Right lobe of liver (tissue), 6 donors: ENCODE results near the gene MAP3K7. TPM values are rescaled to one million over a fixed set of nuclear protein-coding genes. Genes with fewer than 3 reads are reported as not detected.
"Not testable (repeated sequence)": the region's sequence is repeated elsewhere in the genome, so short reads cannot be mapped to it uniquely, and the experiment has no call there.

ENCODE experiments used
- ATAC-seq, 4 donors: fragments of 200-7000 bp; cut with Tn5 transposase; one replicate each; pipeline ENCODE4 v1.9.1; 2020; ENCODE audit warnings: mild to moderate bottlenecking in 4 of 4, moderate library complexity in 4 of 4
- DNase-seq, 3 donors: peaks; one replicate each; pipeline ENCODE4 v3.0.0-alpha.2; 2020
- H3K27ac ChIP-seq, 3 donors: fragments of 200-600 bp; one replicate each; pipeline ENCODE4 v1.8.0; 2022
- H3K27me3 ChIP-seq, 2 donors: fragments of 200-600 bp; one replicate each; pipeline ENCODE4 v1.8.0; 2022
- H3K36me3 ChIP-seq, 4 donors: fragments of 200-600 bp; sonication (generic) in 1 of 4; one replicate each; pipeline versions ENCODE4 v1.5.1 to v1.8.0; 2017 to 2022; ENCODE audit warnings: control low read depth in 1 of 4
- H3K4me1 ChIP-seq, 4 donors: fragments of 200-600 bp; sonication (generic) in 1 of 4; one replicate each; pipeline versions ENCODE4 v1.5.1 to v1.8.0; 2017 to 2022; ENCODE audit warnings: control low read depth in 1 of 4
- H3K4me3 ChIP-seq, 3 donors: fragments of 200-600 bp; one replicate each; pipeline ENCODE4 v1.8.0; 2022
- H3K9me3 ChIP-seq, 4 donors: fragments of 200-600 bp; sonication (generic) in 1 of 4; one replicate each; pipeline versions ENCODE4 v1.5.1 to v1.8.0; 2017 to 2022; ENCODE audit warnings: control low read depth in 1 of 4
- CTCF ChIP-seq, 4 donors: fragments of 200-600 bp in 3 of 4; fragments of 450-650 bp in 1 of 4; IDR thresholded peaks; one replicate each; pipeline versions ENCODE4 v1.5.1 to v1.8.0; 2016 to 2022; ENCODE audit warnings: antibody characterized with exemption in 4 of 4, mild to moderate bottlenecking in 2 of 4
- POLR2A ChIP-seq: fragments of 450-650 bp; IDR thresholded peaks from one replicate; pipeline ENCODE4 v1.6.1; 2017; ENCODE audit warnings: antibody characterized with exemption, mild to moderate bottlenecking
- WGBS: methylation state at CpG from one replicate; pipeline ENCODE4 v1.1.6; 2018; ENCODE audit warnings: low coverage, low lambda C conversion rate; ENCODE audit not compliant: insufficient coverage; ENCODE audit errors: missing lambda C conversion rate; 5-methylcytosine and 5-hydroxymethylcytosine counted together
- intact Hi-C, 2 donors: fragments of 100-400 bp; cut with DNase I; formaldehyde crosslinking; loops; one replicate each; pipeline versions ENCODE4 v1.11.2 to v1.14.1; 2022
- total RNA-seq, 6 experiments: library from RNA; depleted of rRNA in 2 of 6; stranded (reverse); fragments of >200 nt in 2 of 6; fragmentation: NEBNext Ultra II Directional in 3 of 6; extraction: Animal tissue kit (Norgen Biotek cat#: 25700) in 3 of 6; gene quantifications; one replicate each; pipeline versions ENCODE4 v1.1.0 to v1.2.4, GENCODE V29; 2016 to 2023
- donor health status: DM: no; HTN: yes; CAD: no.
- donor health status: DM: no; HTN: no; CAD: no.
- donor health status: DM: no; HTN: no; CAD: no.
- donor health status: DM: no; HTN: yes; CAD: no.
- donor health status: DM: no; HTN: yes; CAD: no.

MAP3K7 gene
- total RNA-seq, 6 experiments from 2014 or later: 8.1 to 12.5 (median 10.3) TPM

GRCh38 chr6:90575267-90575666 lies 11.6 kb downstream of the MAP3K7 start:
- no peaks in the 10 kb centered on the region for H3K27me3 ChIP-seq
- no peaks in the 10 kb centered on the region for H3K4me1 ChIP-seq
- TF ChIP-seq CTCF (IDR thresholded peaks at IDR 0.05) (no peak), POLR2A (no peak)
- no peaks in the 10 kb centered on the region for H3K9me3 ChIP-seq
- DNase-seq (no peak), ATAC-seq (no peak)
- intact Hi-C loops: no loop called here
- no peak overlapping the region for H3K27ac ChIP-seq
- 59% methylated on average over 3 of the region's 3 CpGs for WGBS
- no peak overlapping the region for H3K4me3 ChIP-seq
- H3K36me3 ChIP-seq: no peaks in the 10 kb centered on the region

- no peaks in the 10 kb centered on the region for H3K9me3 ChIP-seq
- H3K36me3 ChIP-seq: no peaks in the 10 kb centered on the region
- ATAC-seq: no peak
- WGBS: 70% methylated on average over 2 of the region's 2 CpGs
- no peak for DNase-seq
- H3K27ac ChIP-seq: no peak overlapping the region
- no peak overlapping the region for H3K4me3 ChIP-seq
- no peaks in the 10 kb centered on the region for H3K4me1 ChIP-seq
- intact Hi-C loops: no loop called here
- H3K27me3 ChIP-seq: no peaks in the 10 kb centered on the region
- TF ChIP-seq CTCF (IDR thresholded peaks at IDR 0.05): no peak
- no peak for TF ChIP-seq POLR2A
These were observed 12.3 kb downstream of the MAP3K7 start for GRCh38 chr6:90574610-90575009.

- no peak overlapping the region for H3K27ac ChIP-seq
- WGBS: 50% methylated on average over 1 of the region's 1 CpG
- no peaks in the 10 kb centered on the region for H3K9me3 ChIP-seq
- no peak overlapping the region for H3K4me3 ChIP-seq
- H3K36me3 ChIP-seq: no peaks in the 10 kb centered on the region
- intact Hi-C loops: no loop called here
- TF ChIP-seq CTCF (IDR thresholded peaks at IDR 0.05): no peak
- no peak for TF ChIP-seq POLR2A
- no peaks in the 10 kb centered on the region for H3K4me1 ChIP-seq
- no peak for DNase-seq
- no peaks in the 10 kb centered on the region for H3K27me3 ChIP-seq
- ATAC-seq: no peak
These were observed 13.2 kb downstream of the MAP3K7 start for GRCh38 chr6:90573624-90574023.

GRCh38 chr6:90572856-90573255 lies 14.0 kb downstream of the MAP3K7 start:
- WGBS: 83% methylated on average over 2 of the region's 2 CpGs
- no peaks in the 10 kb centered on the region for H3K27me3 ChIP-seq
- no peak overlapping the region for H3K27ac ChIP-seq
- ATAC-seq: no peak
- no peaks in the 10 kb centered on the region for H3K9me3 ChIP-seq
- TF ChIP-seq CTCF (IDR thresholded peaks at IDR 0.05) (no peak), POLR2A (no peak)
- H3K4me3 ChIP-seq: no peak overlapping the region
- no peak for DNase-seq
- H3K4me1 ChIP-seq: no peaks in the 10 kb centered on the region
- intact Hi-C loops: no loop called here
- H3K36me3 ChIP-seq: no peaks in the 10 kb centered on the region

- no peak for ATAC-seq
- no peak for TF ChIP-seq CTCF (IDR thresholded peaks at IDR 0.05)
- TF ChIP-seq POLR2A: no peak
- intact Hi-C loops: no loop called here
- H3K4me1 ChIP-seq: no peaks in the 10 kb centered on the region
- no peak overlapping the region for H3K27ac ChIP-seq
- no peak overlapping the region for H3K4me3 ChIP-seq
- no peaks in the 10 kb centered on the region for H3K27me3 ChIP-seq
- H3K36me3 ChIP-seq: no peaks in the 10 kb centered on the region
- H3K9me3 ChIP-seq: no peaks in the 10 kb centered on the region
- no peak for DNase-seq
These were observed 17.6 kb downstream of the MAP3K7 start for GRCh38 chr6:90569223-90569622.

- H3K4me3 ChIP-seq, H3K9me3 ChIP-seq, intact Hi-C loops, DNase-seq, H3K27me3 ChIP-seq, H3K27ac ChIP-seq, H3K36me3 ChIP-seq, ATAC-seq, H3K4me1 ChIP-seq: not testable (repeated sequence)
- 100% methylated on average over 1 of the region's 1 CpG for WGBS
These were observed 19.2 kb downstream of the MAP3K7 start for GRCh38 chr6:90567682-90568081.

- H3K27me3 ChIP-seq, H3K4me3 ChIP-seq, DNase-seq, intact Hi-C loops, ATAC-seq, H3K9me3 ChIP-seq, H3K4me1 ChIP-seq, H3K27ac ChIP-seq: not testable (repeated sequence)
- WGBS: no CpG with 5 or more reads among the region's 9 CpGs
- H3K36me3 ChIP-seq: peaks cover 0 to 28% (median 3%) of the 10 kb centered on the region in 4 donors
These were observed 24.5 kb downstream of the MAP3K7 start for GRCh38 chr6:90562341-90562740.
